ENCODE measurements around the gene CLEC16A.

The CLEC16A gene

DNA sequence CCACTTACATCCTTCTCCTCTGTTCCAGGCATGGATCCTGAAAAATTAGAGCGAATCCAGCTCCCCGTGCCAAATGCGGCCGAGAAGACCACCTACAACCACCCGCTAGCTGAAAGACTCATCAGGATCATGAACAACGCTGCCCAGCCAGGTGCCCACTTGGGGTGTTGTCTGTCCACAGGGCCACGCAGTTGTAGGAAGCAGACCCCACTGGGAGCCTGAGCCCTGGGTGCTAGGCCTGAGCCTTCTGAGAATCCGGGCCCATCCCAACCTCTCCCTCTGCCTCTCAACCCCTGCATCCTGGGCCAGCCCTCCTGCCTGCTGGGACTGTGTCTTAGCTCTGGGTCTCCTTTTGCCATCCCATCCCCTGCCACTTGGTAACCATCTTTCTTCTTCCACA lies 95.4 kb downstream of the CLEC16A start:
- DNase-seq (ENCODE audit: low spot score), result no peak

DNA sequence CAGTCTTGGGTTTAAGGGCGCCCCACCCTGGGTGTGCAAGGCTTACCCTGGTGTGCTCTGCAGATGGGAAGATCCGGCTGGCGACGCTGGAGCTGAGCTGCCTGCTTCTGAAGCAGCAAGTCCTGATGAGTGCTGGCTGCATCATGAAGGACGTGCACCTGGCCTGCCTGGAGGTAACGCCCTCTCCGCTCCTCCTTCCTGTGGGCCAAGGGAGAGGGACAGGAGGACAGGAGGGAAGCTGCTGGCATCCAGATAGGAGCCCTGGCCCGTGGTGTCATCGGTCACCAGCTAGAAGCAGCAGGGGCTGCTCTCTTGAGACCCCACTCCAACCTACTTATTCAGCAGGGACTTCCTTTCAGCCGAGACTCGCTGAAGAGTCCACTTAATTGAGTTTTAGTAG lies 97.8 kb downstream of the CLEC16A start:
- no peak for DNase-seq (ENCODE audit: low spot score)

DNA sequence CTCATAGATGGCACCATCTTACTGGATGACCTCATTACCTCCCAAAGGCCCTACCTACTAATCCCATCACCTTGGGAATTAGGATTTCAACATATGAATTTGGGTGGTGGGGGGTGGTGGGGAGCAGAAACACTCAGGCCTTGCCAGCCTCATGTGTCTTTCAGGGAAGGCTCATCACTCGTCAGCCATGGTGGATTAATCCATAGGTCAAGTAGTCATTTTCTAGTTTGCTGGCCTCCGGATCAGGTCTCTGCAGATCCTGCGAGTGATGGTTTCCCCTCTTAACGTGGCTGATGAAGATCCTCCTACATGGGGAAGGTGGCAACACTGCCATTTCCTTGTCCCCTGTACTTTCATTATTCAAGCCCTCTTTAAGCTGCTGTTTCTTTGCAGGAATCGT lies 101.1 kb downstream of the CLEC16A start:
- no peak for DNase-seq (ENCODE audit: low spot score)

DNA sequence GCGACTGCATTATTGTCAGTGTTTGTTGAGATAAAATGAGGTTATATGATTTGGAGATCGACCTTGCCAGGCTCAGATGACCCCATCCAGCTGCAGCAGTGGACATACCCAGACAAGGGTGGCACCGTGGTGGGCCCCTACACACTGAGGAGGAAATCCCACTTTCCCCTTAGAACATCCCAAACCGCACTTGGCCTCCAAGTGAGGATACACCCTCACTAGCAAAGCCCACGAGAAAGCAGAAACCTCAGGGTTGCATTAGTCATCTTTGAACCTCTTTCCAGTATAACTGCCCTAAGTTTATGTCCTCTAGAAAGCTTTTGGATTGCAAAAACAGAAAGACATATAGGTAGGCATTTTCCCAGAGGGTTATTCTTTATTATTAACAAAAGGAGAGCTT lies 101.5 kb downstream of the CLEC16A start:
- DNase-seq (ENCODE audit: low spot score), result no peak

DNA sequence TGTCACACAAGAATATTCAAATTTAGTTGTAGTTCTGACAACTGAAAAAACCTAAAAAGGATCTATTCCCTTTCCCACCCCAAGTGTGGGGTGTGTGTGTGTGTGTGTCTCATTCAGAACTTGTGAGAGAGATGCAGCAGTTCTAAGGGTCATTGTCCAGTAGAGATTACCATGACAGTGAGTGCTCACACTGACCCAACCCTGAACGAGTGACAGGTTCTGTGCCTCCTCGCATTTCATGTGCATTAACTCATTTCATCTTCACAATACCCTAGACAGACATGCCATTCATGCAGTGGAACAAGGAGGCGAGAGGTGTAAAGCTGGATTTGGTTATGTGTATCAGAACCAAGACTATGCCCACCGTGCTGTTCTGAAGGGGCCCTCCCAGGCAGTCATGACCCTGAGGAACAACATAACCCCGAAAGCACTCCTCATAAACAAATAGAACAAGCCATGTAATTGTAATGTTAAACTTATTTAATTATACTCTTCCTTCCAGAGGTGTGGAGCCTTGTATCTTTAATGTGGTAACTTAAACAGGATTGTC lies 102.1 kb downstream of the CLEC16A start:
- DNase-seq (ENCODE audit: low spot score), result no peak

DNA sequence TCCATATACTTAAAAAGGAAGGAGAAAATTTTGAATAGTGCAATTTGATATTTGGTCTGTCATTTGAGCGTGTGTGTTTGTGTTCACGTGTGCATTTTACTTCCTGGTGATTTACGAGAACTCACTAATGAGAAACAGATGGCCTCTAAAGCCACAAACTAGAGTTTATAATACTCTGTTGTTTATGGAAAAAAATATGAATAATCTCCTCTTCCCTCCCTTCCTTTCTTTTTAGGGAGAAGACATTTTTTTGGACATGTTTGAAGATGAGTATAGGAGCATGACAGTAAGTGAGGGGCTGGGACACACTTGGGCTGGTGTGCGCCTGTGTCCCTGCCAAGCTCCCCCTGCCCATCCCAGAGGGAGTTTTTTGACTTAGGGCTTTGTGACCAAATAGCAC lies 102.7 kb downstream of the CLEC16A start:
- no peak for DNase-seq (ENCODE audit: low spot score)

DNA sequence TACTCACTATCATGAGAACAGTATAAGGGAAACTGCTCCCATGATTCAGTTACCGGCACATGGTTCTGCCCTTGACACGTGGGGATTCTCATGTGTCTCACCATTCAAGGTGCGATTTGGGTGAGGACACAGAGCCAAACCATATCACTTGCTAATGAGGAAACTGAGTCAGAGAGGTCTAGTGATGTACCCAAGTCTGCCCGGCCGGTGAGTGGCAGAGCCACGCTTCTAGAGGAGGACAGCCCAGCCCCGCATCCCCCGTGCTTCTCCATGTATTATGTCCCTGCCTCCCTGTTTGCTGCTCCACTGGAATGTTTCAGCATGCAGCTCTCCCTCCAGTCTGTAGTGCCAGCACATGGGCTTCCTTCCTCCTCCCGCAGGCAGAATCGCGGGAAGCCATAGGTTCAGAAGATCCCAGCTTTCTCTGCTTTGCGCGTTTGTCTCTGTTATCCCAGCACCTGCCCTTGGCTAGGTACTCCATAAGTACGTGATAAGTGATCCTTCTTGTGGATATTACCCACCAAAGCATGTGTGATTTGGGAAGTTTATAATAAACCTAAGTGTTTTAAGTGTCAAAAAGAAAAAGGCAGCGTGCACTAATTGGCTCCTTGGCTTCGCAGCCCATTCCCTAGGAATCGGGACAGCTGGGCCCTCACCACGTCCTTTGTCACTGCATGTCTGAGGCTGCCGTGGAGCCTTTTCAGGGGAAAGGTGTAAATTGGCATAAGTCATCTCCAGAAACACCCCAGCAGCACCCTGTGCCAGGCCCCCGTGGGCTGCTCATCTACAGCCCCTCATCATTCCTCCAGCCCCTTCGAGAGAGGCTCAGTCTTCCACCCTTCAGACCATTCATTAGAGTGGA lies 103.8 kb downstream of the CLEC16A start:
- no peak for DNase-seq (ENCODE audit: low spot score)

DNA sequence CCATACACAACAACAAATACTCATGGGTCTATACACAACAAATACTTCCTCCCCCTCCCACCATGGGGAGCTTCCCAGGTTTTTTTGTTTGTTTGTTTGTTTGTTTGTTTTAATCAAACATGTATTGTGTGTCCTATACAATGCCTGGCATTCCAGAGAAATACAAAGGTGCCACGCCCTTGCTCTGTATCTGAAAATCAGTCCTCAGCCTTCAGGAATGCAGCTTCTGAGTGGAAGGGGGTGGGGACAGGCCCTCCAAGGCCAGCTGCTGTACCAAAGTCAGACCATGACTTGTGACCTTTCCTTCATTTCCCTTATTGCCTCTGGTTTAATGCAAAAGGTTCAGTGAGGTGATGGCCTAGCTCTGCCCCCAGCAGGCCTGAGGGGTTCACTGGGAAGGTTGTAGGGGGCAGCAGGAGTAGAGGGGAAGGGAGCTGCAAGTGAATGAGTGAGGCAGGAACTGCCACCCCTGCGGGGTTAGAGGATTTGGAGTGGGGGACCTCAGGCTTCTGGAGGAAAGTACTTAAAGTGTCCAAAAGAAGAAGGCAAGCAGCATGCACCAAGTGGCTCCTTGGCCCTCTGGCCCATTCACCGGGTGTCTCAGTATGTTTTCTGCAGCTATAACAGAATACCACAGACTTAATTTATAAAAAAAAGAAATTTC lies 105.2 kb downstream of the CLEC16A start:
- DNase-seq (ENCODE audit: low spot score), result peak; percentile 18

DNA sequence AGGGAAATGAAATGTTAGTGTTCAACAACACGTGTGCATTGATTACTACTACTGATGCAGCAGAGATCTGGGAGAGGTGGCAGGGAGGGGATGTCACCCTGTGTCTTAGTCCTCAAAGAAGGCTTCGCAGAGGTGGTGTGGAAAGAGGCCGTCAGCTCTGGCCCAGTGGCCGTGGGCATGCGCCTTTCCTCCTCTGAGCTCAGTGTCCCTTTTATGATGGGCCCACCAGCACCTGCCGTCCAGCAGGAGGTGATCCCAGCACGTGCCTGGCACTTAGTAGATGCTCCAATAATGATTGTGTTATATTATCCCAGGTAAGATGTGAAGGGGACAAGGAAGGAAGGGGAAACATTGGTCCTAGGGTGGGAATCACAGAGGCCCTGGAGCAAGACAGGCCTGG lies 106.2 kb downstream of the CLEC16A start:
- no peak for DNase-seq (ENCODE audit: low spot score)

DNA sequence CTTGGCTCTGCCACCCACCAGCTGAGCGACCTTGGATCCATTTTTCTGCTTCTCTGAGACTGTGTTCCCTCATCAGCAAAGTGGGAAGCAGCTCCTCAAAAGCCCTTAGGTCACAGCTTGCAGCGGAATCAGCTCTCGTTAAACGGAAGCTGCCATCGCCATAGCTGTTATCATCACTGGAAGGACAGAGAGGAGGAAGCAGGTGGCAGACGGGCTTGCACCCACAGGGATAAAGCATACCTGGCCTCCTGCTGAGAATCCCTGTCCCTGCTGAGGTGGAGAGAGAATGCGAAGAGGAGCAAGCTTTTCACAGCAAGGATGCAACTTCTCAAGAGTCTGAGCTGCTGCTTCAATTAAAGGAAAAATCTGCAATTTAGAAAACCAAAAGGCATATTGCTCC lies 106.6 kb downstream of the CLEC16A start:
- no peak for DNase-seq (ENCODE audit: low spot score)

DNA sequence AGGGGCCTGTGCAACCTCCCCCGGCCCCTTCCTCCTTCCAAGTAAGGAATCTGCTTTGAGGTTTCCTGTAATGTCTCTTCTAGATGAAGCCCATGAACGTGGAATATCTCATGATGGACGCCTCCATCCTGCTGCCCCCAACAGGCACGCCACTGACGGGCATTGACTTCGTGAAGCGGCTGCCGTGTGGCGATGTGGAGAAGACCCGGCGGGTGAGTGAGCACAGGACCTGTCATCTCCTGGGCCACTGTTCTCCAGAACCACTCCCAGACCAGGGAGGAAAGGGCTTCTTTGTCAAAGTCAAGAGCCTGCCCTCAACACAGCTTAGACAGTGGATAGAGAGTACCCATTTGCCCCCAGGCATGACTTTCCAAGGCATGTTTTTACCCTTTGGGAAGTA lies 107.1 kb downstream of the CLEC16A start:
- DNase-seq (ENCODE audit: low spot score), result no peak

DNA sequence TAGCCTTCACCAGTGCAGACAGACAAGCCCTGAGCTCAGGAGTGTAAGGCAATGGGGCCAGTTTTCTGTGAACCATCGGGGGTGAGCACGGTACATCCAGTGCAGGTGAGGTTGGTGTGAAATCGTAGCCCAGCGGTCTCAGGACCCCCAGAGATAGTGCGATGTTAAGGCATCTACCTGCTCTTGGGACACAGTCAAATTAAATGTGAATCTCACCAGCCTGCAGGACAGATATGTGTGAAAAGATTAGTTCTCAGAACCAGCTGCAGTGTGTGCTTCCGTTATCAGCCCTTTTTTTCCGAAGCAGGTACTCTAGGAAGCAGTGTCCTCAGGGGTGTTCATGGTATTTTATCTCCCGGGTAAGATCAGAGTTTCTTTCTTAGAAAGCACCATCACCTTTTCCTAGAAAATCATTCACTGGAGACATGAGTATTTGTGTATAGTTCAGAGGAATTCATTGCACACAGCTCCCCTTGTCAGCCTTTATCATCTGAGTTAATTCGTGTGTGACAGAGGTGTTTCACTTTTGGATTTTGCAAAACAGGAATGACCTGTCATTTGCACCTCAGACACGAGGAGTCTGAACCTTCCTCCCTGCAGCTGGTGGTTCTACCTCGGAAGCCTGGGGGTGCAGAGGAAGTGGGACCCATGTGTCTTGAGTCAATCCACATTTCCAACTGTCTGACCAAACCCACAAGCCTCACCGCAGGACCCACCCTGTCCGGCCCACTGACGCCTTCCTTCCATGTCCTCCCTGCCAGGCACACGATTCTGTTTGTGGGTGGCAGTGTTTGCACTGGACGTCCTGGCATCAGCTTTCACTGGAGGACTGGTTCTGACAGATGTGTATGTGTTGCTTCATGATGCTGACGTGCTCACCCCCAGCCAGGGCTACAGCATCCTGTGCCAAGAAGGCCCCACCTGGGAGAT lies 107.8 kb downstream of the CLEC16A start:
- peak; percentile 10 for DNase-seq (ENCODE audit: low spot score)

DNA sequence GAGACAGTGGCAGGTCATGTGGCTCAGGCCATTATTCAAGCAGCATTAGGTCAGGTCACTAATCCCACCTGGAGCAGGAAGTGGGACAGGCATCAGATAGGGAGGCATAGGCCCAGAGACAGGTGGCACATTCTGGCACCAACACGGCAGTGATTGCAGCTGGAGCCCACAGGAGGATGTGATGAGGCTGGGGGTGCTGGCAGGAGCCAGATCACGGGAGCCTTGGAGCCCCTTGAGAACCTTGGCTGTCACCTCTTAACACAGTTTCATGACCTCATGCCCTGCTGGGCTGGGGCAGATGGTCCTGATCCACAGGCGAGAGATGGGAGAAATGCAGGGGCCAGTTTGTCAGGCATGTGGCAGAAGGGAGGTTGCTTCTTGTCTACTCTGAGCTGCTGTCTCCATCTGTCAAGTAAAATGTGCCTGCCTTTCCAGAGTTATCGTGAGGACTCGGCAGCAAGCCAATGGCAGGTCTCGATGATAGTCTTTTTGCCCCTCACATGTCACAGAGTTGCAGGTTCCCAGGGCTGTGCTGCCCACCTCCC lies 109.6 kb downstream of the CLEC16A start:
- no peak for DNase-seq (ENCODE audit: low spot score)

DNA sequence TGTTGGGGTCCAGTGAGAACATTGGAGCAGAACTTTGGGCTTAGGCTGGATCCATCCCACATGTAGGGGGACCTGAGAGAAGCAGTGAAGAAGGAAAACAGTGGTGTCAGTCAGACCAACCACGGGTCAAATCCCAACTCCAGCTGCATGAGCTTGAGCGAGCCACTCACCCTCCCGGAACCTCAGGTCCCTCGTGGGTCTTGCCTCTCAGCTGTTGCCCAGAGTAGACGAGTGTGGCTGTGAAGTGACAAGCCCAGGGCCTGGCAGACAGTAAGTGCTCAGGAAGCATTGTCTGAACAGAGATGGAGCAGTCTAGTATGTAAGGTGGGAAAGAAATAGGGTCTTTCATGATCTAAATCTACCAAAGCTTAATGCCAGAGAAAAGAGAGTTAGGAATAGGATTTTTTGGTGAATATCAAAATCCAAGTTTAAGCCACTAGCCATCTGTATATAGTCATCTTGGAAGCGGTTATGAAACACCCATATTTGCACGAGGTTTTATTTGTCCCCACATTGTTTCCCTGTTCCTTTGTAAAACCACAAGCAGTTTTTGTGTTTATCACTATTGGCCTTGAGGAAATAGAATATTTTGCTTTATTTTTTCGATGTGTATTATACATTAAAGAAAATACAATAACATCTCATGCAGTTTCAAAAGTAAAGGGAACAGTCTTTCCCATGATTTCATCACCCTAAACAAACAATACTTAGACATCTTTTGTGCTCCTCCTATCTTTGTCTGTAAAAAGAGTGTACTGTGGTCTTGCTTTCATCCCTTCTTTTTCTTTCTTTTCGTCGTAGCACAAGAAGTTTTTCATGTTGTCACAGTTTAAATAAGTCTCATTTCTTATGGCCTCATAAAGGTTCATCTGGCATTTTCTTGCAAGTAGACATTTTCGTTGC lies 112.0 kb downstream of the CLEC16A start:
- DNase-seq (ENCODE audit: low spot score), result no peak

DNA sequence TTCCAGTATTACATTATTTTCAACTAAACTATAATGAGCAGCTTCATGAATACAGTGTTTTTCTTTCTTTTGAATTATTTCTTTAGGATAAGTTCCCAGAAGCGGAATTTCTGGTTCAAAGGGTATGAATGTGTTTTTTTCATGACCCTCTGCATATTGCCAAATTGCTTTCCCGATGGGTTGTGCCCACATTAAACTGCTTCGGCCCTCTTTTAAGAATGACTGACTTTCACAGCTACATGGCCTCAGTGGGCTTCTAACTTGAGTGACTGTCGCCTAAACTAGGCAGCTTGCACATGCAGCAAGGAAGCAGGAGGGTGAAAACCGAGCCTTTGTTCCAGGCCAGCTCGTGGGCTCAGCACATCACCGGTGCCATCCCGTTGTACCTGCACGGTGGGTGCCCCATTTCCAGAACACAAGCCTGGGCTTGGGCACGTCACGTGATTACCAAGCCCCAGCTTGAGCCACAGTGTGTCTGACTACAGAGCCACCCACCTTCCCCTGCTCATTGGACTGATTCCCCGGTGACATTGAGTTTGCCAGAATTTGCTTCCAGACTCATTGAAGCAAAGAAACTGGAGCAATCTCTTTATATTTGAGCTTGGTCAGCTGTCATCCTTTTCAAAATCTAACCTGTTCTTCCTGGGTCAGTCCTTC lies 112.8 kb downstream of the CLEC16A start:
- DNase-seq (ENCODE audit: low spot score), result no peak

DNA sequence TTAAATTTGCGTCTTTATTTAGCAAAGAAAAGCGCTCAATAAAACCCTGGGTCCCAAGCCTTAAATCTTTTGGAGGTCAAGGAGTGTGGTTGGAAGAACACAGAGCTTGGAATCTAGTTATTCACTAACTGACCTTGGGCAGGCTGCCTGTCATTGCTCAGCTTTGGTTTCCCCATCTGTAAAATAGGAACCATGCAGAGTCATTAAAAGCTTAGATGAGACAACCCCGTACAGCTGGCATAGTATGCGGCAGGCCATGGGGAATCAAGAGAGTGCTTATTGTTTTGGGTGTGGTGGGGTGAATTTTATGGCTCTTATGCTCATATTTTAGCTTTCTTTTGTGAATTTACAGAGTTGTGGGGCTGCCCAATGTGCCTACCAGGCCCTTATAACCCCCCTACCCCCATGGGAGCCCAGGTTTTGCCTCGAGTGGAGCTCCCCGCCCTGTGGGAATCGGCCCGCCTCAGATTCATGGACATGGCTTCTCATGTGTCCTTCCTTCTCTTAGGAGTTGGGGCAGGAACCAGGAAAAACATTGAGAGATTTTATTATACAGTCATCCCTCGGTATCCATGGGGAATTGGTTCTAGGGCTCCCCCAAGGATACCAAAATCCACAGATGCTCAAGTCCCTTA lies 113.5 kb downstream of the CLEC16A start:
- DNase-seq (ENCODE audit: low spot score), result no peak

DNA sequence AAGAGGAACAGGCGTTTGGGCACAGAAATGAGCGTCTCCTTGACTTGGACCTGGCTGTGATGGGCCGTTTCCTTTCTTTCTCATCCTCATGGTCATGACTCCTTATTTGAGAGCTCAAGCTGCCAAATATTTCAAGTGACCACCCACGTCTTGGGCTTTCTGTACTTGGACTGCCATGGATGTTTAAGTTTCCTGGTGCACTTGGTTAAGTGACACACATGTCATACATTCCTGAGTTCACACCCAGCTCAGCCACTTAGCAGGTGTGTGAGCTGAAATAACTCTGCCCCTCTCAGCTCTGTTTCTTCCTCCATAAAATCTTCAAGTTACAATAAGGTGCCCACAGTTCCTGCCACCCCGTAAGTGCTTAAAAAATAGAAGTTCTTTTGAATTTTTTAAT lies 114.5 kb downstream of the CLEC16A start:
- DNase-seq (ENCODE audit: low spot score), result peak; percentile 51

DNA sequence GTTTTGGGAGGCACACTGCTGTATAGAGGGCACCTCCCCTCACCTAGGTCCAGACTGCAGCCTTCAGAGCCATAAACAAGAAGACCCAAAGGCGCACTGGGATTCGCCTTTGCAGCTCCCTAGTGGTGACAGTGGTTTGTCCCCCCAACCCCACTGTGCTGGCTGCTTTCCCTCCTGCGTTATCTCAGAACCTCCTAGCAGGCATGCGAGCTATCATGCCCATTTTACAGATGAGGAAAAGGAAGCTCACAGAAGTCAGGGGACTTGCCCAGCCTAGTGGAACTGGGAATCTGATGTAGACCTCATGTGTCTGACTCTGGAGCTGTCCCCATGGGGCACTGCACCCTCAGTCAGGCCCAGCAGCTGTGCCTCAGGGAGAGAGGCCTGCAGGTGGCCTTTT lies 115.2 kb downstream of the CLEC16A start:
- DNase-seq (ENCODE audit: low spot score), result no peak

DNA sequence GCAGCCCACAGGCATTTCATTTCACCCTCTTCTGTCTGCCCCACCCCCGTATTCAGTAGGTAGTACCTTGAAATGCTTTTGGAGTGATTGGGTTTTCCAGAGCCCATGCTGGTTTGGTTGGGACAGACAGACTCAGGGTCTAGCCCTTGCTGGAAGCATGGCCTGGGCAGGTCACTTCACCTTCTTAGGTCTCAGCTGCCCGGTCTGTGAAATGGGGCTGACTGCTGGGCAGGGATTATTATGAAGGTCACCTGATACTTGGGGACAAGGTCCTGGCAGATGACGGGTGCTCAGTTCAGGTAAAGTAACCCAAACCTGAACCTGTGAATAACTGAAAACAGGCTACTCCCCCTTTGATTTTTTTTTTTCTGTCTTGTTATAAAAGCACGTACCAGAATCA lies 116.0 kb downstream of the CLEC16A start:
- no peak for DNase-seq (ENCODE audit: low spot score)

DNA sequence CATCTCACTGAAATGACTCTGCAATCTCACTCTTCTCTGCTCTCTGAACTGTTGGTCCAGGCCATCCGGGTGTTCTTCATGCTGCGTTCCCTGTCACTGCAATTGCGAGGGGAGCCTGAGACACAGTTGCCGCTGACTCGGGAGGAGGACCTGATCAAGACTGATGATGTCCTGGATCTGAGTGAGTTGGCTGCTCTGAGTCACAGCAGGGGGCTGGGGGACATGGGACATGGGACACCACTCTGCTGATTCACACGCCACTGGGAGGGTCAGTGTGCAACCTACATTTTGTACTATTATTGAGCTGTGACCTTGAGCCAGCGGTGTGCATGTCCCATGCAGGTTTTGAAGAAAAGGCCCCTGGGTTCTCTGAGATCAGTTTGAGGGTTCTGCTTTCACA lies 116.5 kb downstream of the CLEC16A start:
- DNase-seq (ENCODE audit: low spot score), result no peak
